ENCODE data around the gene TAX1BP1.

DNA sequence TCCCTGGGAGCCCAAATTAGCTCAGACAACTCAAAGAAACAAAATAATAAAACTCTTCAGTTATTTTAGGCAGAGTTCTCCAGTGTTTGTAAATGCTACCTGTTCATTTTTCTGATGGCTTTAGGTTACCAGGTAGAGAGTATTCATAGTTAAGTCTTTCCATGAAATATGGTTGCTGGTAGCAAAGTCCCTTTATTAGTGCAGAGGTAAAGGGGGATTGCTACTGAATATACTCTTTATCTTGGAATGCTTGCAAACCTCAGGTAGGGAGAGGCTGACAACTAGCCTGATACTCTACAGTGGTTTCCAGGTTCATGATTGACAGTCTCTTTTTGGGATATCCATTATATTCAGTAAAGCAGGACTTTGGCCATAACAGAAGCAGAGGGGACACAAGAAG lies 6.5 kb downstream of the TAX1BP1 start:
- TF ChIP-seq, protein P1, sequence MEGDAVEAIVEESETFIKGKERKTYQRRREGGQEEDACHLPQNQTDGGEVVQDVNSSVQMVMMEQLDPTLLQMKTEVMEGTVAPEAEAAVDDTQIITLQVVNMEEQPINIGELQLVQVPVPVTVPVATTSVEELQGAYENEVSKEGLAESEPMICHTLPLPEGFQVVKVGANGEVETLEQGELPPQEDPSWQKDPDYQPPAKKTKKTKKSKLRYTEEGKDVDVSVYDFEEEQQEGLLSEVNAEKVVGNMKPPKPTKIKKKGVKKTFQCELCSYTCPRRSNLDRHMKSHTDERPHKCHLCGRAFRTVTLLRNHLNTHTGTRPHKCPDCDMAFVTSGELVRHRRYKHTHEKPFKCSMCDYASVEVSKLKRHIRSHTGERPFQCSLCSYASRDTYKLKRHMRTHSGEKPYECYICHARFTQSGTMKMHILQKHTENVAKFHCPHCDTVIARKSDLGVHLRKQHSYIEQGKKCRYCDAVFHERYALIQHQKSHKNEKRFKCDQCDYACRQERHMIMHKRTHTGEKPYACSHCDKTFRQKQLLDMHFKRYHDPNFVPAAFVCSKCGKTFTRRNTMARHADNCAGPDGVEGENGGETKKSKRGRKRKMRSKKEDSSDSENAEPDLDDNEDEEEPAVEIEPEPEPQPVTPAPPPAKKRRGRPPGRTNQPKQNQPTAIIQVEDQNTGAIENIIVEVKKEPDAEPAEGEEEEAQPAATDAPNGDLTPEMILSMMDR (IDR thresholded peaks at IDR 0.05; ENCODE audit: low read depth, low read length, missing input control) = no peak
- TF ChIP-seq FOXA1 (IDR thresholded peaks at IDR 0.05) (no peak), SP1 (IDR thresholded peaks at IDR 0.05) (no peak), JUND (IDR thresholded peaks at IDR 0.05) (no peak), TAF1 (conservative IDR thresholded peaks at IDR 0.05) (no peak), HNF4A (conservative IDR thresholded peaks at IDR 0.05) (no peak)
- TF ChIP-seq, protein P2, sequence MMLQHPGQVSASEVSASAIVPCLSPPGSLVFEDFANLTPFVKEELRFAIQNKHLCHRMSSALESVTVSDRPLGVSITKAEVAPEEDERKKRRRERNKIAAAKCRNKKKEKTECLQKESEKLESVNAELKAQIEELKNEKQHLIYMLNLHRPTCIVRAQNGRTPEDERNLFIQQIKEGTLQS (IDR thresholded peaks at IDR 0.05) = no peak
- TF ChIP-seq, protein P3, sequence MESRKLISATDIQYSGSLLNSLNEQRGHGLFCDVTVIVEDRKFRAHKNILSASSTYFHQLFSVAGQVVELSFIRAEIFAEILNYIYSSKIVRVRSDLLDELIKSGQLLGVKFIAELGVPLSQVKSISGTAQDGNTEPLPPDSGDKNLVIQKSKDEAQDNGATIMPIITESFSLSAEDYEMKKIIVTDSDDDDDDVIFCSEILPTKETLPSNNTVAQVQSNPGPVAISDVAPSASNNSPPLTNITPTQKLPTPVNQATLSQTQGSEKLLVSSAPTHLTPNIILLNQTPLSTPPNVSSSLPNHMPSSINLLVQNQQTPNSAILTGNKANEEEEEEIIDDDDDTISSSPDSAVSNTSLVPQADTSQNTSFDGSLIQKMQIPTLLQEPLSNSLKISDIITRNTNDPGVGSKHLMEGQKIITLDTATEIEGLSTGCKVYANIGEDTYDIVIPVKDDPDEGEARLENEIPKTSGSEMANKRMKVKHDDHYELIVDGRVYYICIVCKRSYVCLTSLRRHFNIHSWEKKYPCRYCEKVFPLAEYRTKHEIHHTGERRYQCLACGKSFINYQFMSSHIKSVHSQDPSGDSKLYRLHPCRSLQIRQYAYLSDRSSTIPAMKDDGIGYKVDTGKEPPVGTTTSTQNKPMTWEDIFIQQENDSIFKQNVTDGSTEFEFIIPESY (IDR thresholded peaks at IDR 0.05) = no peak

Measured in liver (tissue), 3 donors.